ENCODE data around the gene ENOX2. TPM values are rescaled to one million over a fixed set of nuclear protein-coding genes. Genes with fewer than 3 reads are reported as not detected.

ENOX2 gene
- polyA plus RNA-seq, 3 donors: 6.8 to 22.1 (median 14.7) TPM

GRCh38 chrX:130834149-130834548 is 68.9 kb downstream of the ENOX2 start:
- Histone ChIP-seq H3K4me2 (replicated peaks; ENCODE audit: extremely low read depth, low read length, poor library complexity, severe bottlenecking) (peak overlapping the region; percentile 46), H3K79me2 (ENCODE audit: insufficient read depth, low read length) (no peaks in the 10 kb centered on the region), H3K36me3 (replicated peaks in 1 of 2; ENCODE audit: control insufficient read depth in 1 of 2, insufficient read depth in 2 of 2, low read length in 2 of 2) (no peaks in the 10 kb centered on the region), H3K4me1 (ENCODE audit: control insufficient read depth in 1 of 2, insufficient read depth in 2 of 2, low read length in 2 of 2) (peaks cover 51 to 60% of the 10 kb centered on the region in 2 donors), H3K4me3 (replicated peaks in 1 of 3; ENCODE audit: low read depth in 2 of 3, low read length in 3 of 3) (peak overlapping the region in 1 of 3 experiments; percentile 10), H3K9ac (ENCODE audit: insufficient read depth, low read length, poor library complexity, severe bottlenecking) (no peak overlapping the region), H4K20me1 (ENCODE audit: insufficient read depth, low read length) (no peaks in the 10 kb centered on the region), H3K27ac (ENCODE audit: low read depth in 1 of 2, low read length in 2 of 2) (peak overlapping the region in 1 of 2 donors; percentile 73), H3K9me3 (replicated peaks in 1 of 2; ENCODE audit: control insufficient read depth in 1 of 2, insufficient read depth in 1 of 2, low read length in 2 of 2) (no peaks in the 10 kb centered on the region), H2AFZ (ENCODE audit: insufficient read depth, low read depth, low read length, poor library complexity, severe bottlenecking) (no peak overlapping the region), H3K27me3 (ENCODE audit: control insufficient read depth in 2 of 2, insufficient read depth in 2 of 2, low read length in 2 of 2) (no peaks in the 10 kb centered on the region)
- no peaks in the 10 kb centered on the region for H3K36me3 Mint-ChIP-seq
- H3K27me3 Mint-ChIP-seq (ENCODE audit: low read depth in 3 of 3): peaks cover 0 to 2% (median 0%) of the 10 kb centered on the region in 3 donors
- intact Hi-C loops (cut with micrococcal nuclease): no loop called here
- peaks cover 0 to 3% (median 2%) of the 10 kb centered on the region in 7 donors for H3K9me3 Mint-ChIP-seq
- no peak for TF ChIP-seq CTCF (IDR thresholded peaks at IDR 0.05)
- peaks cover 58% of the 10 kb centered on the region for H3K4me1 Mint-ChIP-seq
- peak overlapping the region; percentile 56 to 80 for H3K4me3 Mint-ChIP-seq
- peak in 2 of 3 donors; percentile 10 to 12 for DNase-seq
- WGBS (ENCODE audit: insufficient coverage): no CpG with 5 or more reads among the region's 1 CpG
- peak overlapping the region; percentile 77 to 96 (median 91) for H3K27ac Mint-ChIP-seq

DNA sequence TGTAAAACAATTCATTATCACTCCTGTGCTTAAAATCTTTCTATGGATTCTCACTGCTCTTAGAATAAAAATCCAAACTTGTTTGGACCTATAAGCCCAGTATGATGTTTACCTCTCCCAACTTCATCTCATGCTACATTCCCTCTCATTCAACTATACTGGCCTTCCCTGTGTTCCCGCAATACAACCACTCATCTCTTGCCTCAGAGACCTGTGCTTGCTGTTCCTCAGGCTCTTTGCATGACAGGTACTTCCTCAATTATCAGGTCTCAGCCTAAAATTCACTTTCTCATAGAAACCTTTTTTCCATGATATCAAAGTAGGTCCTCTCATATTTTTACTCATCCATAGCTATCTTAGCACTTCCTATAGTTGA is 71.7 kb downstream of the ENOX2 start:
- Mint-ChIP-seq H3K27ac (peak overlapping the region in 3 of 7 donors; percentile 32 to 77 (median 60)), H3K4me3 (no peak overlapping the region), H3K27me3 (ENCODE audit: low read depth in 3 of 3) (no peaks in the 10 kb centered on the region), H3K9me3 (peaks cover 0 to 3% (median 0%) of the 10 kb centered on the region in 7 donors), H3K4me1 (peaks cover 58% of the 10 kb centered on the region), H3K36me3 (peaks cover 0 to 3% of the 10 kb centered on the region in 2 donors)
- Histone ChIP-seq H3K79me2 (ENCODE audit: insufficient read depth, low read length) (no peaks in the 10 kb centered on the region), H3K27me3 (ENCODE audit: control insufficient read depth in 2 of 2, insufficient read depth in 2 of 2, low read length in 2 of 2) (no peaks in the 10 kb centered on the region), H3K4me2 (replicated peaks; ENCODE audit: extremely low read depth, low read length, poor library complexity, severe bottlenecking) (no peak overlapping the region), H4K20me1 (ENCODE audit: insufficient read depth, low read length) (no peaks in the 10 kb centered on the region), H3K9me3 (replicated peaks in 1 of 2; ENCODE audit: control insufficient read depth in 1 of 2, insufficient read depth in 1 of 2, low read length in 2 of 2) (no peaks in the 10 kb centered on the region), H3K36me3 (replicated peaks in 1 of 2; ENCODE audit: control insufficient read depth in 1 of 2, insufficient read depth in 2 of 2, low read length in 2 of 2) (no peaks in the 10 kb centered on the region), H3K27ac (ENCODE audit: low read depth in 1 of 2, low read length in 2 of 2) (no peak overlapping the region), H3K9ac (ENCODE audit: insufficient read depth, low read length, poor library complexity, severe bottlenecking) (no peak overlapping the region), H2AFZ (ENCODE audit: insufficient read depth, low read depth, low read length, poor library complexity, severe bottlenecking) (no peak overlapping the region), H3K4me1 (ENCODE audit: control insufficient read depth in 1 of 2, insufficient read depth in 2 of 2, low read length in 2 of 2) (peaks cover 51 to 61% of the 10 kb centered on the region in 2 donors), H3K4me3 (replicated peaks in 1 of 3; ENCODE audit: low read depth in 2 of 3, low read length in 3 of 3) (no peak overlapping the region)
- intact Hi-C loops (cut with micrococcal nuclease): no loop called here
- TF ChIP-seq CTCF (IDR thresholded peaks at IDR 0.05): no peak
- DNase-seq: peak in 1 of 3 donors; percentile 13
- no CpG with 5 or more reads among the region's 1 CpG for WGBS (ENCODE audit: insufficient coverage)

Measured in CD14-positive monocyte (primary cell).